NCI-H1930 (cell line): ENCODE results near the gene TMEM239.
"Not testable (repeated sequence)": the region's sequence is repeated elsewhere in the genome, so short reads cannot be mapped to it uniquely, and the experiment has no call there.

ENCODE experiments used
- DNase-seq, 2 experiments: peaks; one replicate each; lab custom pipeline; 2025; lab: John Stamatoyannopoulos, UW

The TMEM239 gene

DNA sequence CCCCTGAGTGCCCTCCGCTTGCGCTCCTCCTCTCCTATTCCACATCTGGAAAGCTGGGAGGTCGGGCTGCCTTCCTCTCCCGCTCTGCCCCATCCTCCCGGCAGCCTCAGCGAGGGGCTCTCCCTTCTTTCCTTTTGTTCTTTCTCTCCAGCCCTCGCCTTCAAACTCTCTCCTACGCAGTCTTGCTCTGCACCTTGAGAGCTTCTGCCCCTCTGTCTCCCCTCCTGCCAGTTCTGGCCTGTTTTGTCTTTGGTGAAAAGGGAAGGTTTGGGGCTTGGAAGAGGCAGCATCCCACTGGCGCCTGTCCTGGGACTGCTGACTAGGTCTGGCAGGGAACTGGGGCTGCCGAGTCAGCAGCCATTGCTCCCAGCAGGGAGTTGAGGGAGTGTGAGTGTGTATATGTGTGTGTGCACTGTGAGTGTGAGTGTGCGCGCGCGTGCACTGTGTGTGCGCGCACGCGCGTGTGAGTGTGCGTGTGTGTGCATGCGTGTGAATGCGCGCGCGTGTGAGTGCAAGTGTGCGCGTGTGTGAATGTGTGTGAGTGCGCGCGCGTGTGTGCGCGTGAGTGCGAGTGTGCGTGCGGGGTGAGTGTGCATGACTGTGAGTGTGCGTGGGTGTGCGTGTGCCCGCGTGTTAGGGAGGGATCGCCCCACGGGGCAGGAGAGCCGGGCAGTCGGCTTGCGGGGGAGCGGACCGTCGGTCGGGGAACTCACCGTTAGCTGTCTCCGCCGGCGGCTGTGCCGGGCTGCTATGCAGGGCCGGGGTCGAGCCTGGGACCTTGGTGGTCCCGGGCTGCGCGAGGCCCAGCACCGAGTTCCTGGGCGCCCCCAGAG, 16.3 kb upstream of the TMEM239 start:
- DNase-seq: no peak

DNA sequence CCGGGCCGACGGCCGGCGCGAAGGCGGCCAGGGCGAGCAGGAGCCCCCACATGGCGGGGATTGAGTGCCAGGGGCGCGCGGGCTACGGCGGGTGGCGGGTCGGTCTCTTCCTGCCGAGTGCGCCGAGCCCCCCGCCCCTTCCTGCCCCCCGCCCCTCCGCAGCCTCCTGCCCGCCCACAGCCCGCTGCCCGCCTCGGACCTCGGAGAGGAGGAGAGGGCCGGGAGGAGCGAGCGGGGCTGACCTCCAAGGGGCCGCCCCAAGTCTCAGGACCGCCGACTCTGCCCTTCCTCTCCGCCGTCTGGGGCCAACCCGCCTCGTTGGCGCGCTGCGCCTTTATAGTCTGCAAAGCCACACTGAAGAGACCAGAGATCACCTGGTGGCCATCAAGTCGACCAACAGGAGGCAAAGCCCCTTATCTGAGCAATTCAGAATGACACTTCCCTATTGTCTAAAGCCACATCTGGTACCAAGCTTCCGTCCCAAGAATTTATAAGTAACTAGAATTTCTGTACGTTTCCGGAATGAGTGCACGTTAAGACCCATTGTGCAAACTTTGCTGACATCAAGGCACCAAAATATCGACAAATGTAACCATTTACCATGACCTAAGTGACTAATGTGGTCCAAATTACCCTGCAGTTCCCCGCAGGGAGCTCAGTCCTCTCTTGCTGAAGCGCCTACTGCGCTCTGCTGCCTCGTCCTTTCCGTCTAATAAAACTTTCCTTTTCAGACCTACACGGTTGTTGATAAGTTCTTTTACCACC, 15.5 kb upstream of the TMEM239 start, which contains the start of gene CPXM1:
Gene CPXM1, minus strand, starts transcription at position 107 of the 765 bp plus-strand sequence. Its CDS starts 55 bp downstream, at position 52.
- DNase-seq: peak in 1 of 2 experiments; percentile 27

DNA sequence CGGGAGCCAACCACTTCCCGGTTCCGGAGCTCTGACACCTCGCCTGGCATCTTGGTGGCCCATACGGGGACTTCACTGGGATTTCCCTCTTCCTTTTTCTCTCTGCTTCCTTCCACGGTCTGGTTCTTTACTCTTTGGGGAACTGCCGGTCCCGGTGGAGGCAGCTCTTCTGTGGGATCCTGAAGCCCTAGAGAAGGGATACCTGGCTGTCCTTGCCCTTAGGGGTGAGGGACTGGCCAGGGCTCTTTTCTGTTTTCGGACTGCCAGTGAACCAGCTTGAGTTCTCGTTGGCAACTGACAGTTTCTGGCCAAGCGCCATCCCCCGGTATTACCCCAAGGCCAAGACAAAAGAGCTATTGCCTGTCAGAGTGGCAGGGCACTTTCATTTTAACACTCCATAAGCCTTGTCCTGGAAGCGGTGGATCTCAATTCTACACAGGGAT, 14.9 kb upstream of the TMEM239 start:
- DNase-seq: no peak

DNA sequence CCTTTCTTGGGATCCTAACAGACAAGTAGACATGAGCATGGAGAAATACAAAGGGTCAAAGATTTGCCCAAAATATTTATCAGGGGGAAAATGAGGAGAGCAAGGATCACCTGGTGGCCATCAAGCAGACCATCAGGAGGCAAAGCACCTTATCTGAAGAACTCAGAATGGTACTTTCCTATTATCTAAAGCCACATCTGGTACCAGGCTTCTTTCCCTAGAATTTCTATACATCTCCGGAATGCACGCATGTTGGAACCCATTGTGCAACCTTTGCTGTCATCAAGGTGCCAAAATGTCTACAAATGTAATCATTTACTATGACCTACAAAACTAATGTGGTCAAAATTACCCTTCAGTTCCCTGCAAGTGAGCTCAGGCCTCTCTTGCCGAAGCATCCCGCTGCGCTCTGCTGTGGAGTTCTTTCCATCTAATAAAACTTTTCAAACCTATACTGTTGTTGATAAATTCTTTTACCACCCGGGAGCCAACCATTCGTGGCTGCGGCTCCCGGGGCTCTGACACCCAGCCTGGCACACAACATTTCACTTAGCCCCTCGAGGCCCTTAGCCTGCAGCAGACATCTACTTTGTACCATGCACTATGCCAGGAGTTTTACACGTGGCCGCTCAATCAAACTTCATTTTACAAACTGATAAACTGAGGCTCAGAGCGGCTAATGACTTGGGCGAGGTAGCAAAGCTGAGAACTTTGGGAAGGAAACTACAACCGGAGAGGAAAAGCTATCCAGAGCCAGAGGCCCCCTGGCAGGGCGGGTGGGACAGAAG, 11.9 kb upstream of the TMEM239 start:
- no peak for DNase-seq

DNA sequence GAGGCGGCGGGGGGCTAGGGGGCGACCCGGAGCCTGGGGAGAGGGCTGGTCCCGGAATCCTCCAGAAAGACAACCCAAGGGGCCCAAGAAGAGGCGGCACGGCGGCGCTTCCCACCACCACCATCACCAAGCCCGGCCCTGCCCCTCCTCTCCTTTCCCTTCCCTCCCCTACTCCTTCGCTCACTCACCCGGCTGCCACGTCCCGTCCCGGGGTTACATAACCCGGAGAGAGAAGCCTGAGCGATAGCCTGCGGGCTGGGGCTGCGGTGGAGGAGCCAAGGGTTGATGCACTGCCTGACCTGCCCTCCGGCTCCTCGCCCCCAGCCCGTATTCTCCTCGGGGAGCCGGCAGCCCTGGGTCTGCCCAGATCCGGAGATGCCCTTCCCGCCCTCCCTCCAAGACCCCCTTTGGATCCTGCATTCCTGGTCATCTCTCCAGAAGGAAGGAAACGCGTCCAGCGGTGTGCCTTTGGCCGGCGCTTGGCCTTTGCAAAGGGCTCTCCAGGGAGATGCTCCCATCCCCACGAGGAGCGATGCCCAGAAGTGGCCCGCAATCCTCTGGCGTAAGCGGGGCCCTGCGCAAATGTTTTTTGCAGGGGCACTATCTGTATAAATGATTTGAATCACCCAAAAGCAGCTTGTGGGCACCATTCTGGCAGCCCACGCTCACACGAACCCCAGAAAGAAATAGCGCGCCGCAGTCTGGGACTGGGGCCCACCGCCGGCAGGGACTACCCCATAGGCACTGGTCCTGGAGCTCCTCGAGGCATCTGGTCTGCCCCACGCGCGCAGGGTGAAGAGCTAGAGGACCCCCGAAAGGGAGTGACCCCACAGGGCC, 11.1 kb upstream of the TMEM239 start:
- no peak for DNase-seq

GRCh38 chr20:2805689-2806350, 10.3 kb upstream of the TMEM239 start:
- DNase-seq: no peak

DNA sequence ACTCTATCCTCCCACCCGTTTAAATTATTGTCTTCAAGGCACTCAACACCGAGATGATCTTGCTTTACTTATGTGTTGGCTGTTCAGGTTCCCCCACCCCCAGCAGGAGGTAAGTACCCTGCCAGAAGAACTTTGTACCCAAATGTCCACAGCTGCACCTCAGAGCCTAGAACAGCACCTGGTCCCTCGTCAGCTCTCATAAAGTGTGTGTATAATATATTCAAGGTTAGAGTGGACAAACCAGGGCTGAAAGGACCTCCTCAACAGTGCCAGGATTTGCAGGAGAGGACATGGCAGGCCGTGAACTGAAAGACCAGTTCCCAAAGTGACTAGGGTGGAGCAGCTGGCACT, 9.8 kb upstream of the TMEM239 start:
- no peak for DNase-seq

- DNase-seq: no peak
These were observed 9.1 kb upstream of the TMEM239 start for GRCh38 chr20:2807019-2807418.

- DNase-seq: not testable (repeated sequence)
These were observed 8.2 kb upstream of the TMEM239 start for GRCh38 chr20:2807929-2808328.

DNA sequence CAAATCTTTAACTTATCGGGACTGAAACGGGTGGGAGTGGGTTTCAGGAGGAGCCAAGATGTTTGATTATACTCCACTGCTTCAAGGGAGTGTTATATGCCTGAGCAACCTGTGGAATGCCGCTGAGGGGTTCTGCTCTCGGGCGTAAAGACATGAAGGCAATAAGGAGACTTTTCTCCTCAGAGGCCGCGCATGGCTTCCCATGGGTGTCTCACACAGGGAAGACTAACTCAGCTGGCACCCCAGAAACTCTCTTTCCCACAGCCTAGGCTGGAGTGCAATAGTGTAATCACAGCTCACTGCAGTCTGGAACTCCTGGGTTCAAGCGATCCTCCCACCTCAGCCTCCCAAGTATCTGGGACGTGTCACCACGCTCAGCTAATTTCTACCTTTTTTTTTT, 6.5 kb upstream of the TMEM239 start:
- no peak for DNase-seq

DNA sequence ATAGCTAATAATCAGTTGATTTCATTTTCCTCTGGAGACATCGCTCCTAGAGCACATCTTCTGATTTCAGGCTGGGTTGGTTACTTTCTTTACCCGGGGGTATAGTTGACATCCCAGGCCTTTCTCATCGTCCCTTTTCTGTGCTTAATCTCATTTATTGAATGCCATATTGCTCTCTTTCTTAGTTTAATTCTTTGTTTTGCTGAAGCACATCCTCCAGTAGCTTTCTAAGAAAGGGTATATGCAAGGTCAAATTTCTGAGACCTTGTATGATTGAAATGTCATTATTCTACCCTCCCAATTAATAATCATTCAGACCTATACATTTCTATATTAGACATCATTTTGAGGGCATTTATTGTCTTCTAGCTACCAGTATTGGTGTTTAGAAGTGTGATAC, 4.0 kb upstream of the TMEM239 start:
- DNase-seq: no peak

DNA sequence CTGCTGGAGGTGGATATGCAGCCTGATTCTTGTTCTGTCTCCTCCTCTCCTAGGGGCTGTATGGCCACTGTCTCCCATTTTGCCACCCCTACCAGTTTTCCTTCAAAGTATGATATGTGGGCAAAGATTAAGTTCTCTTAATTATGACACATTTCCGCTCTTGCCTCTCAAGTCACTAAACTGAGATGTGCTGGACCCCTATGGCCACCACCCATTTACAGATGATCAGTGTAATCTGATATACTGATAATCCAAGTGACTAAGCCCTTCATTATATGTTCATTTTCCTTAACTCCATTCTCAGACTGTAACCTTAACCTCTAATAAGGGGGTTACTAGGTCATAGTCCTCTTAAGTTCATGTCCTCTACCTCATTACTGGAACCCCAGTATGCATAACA, 2.1 kb upstream of the TMEM239 start:
- no peak for DNase-seq

DNA sequence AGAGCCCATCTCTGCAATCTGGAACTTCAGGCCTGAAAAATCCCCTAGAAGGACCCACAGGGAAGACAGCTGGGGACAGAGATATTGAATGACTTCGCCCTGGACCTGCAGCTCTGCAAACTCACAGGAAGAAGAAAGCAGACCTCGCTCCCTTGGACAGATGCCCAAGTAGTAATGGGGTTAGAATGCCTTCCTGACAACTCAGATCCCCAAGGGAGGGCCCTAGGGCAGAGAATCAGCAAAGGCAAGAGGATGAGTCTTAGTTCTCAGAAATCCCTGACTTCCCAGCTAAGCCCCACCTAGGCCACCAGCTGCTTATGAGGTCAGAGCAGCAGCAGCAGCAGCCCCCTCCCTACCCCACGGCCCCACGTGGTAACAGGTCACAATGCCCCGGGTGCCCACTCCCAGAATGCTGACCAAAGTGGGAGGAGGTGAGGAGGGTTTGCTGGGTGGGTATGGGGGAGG, 1.5 kb upstream of the TMEM239 start, which contains the start of gene C20orf141:
Gene C20orf141, plus strand, starts transcription at position 401 of the 465 bp plus-strand sequence. CDS start 198 bp downstream, outside the sequence.
- no peak for DNase-seq

DNA sequence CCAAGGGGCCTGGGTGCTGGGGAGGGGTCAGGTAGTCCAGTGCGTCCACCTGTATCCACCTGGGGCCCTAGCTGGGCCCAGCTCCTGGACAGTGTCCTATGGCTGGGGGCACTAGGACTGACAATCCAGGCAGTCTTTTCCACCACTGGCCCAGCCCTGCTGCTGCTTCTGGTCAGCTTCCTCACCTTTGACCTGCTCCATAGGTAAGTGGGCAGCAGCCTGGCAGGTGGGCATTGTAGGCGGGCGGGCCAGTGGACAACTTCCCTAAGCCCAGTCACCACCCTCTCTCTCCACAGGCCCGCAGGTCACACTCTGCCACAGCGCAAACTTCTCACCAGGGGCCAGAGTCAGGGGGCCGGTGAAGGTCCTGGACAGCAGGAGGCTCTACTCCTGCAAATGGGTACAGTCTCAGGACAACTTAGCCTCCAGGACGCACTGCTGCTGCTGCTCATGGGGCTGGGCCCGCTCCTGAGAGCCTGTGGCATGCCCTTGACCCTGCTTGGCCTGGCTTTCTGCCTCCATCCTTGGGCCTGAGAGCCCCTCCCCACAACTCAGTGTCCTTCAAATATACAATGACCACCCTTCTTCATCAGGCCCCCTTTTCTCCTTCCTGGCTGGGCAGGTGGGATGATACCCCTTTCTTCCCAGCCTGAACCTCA, 793 bp upstream of the TMEM239 start:
- DNase-seq: no peak

DNA sequence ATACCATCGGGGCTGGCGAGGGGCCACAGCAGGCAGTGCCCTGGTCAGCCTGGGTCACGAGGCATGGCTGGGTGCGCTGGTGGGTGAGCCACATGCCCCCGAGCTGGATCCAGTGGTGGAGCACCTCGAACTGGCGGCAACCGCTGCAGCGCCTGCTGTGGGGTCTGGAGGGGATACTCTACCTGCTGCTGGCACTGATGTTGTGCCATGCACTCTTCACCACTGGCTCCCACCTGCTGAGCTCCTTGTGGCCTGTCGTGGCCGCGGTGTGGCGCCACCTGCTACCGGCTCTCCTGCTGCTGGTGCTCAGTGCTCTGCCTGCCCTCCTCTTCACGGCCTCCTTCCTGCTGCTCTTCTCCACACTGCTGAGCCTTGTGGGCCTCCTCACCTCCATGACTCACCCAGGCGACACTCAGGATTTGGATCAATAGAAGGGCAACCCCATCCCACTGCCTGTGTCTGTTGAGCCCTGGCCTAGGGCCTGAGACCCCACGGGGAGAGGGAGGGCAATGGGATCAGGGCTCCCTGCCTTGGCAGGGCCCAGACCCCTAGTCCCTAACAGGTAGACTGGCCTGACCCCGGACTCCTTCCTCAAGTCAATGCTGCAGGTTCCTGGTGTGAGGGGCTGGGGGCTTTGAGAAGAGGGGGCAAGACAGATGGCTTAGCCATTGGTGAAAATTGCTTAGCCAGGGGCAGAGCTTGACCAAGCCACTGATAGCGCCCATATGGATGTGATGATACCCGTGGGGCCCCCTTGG, 598 bp downstream of the TMEM239 start:
- DNase-seq: no peak

DNA sequence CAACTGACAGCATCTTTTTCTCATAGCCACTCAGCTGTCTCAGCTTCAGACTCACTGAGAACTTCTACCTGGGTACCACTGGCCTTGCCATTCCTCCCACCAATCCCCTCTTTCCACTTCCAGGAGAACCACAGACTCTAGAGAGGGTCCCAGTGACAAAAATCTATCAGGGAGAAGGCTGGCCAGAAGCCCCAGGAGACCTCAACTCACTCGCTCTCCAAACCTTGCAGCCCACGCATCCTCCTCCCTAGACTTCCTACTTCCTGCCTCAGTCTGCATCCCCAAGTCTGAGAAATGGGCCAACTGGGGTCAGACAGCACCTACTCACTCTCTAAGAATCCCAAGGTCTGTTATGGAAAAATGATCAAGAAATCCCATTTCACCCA, 1.2 kb downstream of the TMEM239 start:
- DNase-seq: no peak

DNA sequence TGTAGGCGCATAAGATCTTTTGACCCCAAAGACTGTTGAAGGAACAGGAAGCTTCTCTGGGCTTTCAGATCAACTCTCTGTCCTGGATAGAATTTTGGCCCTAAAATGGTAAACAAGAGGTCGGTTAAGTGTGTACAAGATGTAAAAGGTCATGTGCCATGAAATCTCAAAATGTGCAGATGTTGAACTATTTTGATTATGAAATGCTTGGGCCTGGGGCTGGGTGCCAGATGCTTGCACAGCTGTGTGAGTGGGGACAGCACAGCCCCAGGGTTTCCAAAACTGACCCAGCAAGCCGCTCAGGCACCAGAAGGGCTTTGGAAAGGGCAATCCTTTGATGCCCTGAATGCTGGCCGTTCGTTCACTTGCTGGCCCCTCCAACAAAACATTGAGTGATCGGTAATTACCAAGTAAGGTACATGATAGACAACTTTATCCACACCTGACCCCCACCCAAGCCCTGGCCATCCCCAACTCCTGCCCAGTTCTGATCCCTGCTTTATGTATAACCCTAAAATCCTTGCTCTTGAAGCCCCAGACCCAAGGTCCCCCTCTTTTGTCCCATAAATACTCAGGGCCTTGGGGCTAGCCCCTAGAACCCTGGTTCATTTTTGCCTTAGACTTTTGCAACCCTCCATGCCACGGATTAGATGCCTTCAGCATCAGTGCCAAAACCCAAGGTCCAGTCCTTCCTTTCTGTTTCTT, 1.9 kb downstream of the TMEM239 start:
- DNase-seq: no peak

- no peak for DNase-seq
These were observed 4.1 kb downstream of the TMEM239 start for GRCh38 chr20:2820084-2820895.
